MM.1S (cell line): Measurements from ENCODE around the gene PGA5.
"Not testable (repeated sequence)": the region's sequence is repeated elsewhere in the genome, so short reads cannot be mapped to it uniquely, and the experiment has no call there.

Experiments used
- DNase-seq: peaks from one replicate; pipeline ENCODE4 v3.0.0-alpha.2; 2015
- H2AFZ ChIP-seq: fragments of 300-600 bp; sonication (generic); 2 replicates; pipeline ENCODE4 v1.6.0; 2016; ENCODE audit warnings: antibody characterized with exemption, low read length
- H3F3A ChIP-seq: fragments of 300-600 bp; sonication (generic); 2 replicates; pipeline ENCODE4 v1.6.1; 2016; ENCODE audit warnings: mild to moderate bottlenecking, antibody characterized with exemption, low read length, moderate library complexity, mixed read lengths; ENCODE audit not compliant: insufficient read depth
- H3K27ac ChIP-seq: fragments of 300-600 bp; sonication (generic); 2 replicates; pipeline ENCODE4 v1.5.1; 2016; ENCODE audit warnings: mild to moderate bottlenecking, low read length
- H3K27me3 ChIP-seq: fragments of 300-600 bp; sonication (generic); replicated peaks from 2 replicates; pipeline ENCODE4 v1.6.0; 2016; ENCODE audit warnings: low read length; ENCODE audit not compliant: insufficient read depth
- H3K36me3 ChIP-seq: fragments of 300-600 bp; sonication (generic); replicated peaks from 2 replicates; pipeline ENCODE4 v1.6.1; 2016; ENCODE audit warnings: mild to moderate bottlenecking, low read length, mixed read lengths; ENCODE audit not compliant: insufficient read depth
- H3K4me1 ChIP-seq: fragments of 300-600 bp; sonication (generic); 2 replicates; pipeline ENCODE4 v1.6.1; 2016; ENCODE audit warnings: low read length, mixed read lengths
- H3K4me2 ChIP-seq: fragments of 300-600 bp; sonication (generic); 2 replicates; pipeline ENCODE4 v1.6.0; 2016; ENCODE audit warnings: low read depth, low read length
- H3K4me3 ChIP-seq: fragments of 300-600 bp; sonication (generic); 2 replicates; pipeline ENCODE4 v1.5.1; 2016; ENCODE audit warnings: low read length, mixed read lengths
- H3K79me2 ChIP-seq: fragments of 300-600 bp; sonication (generic); 2 replicates; pipeline ENCODE4 v1.6.1; 2016; ENCODE audit warnings: mixed run types, low read length, mixed read lengths
- H3K9ac ChIP-seq: fragments of 300-600 bp; sonication (generic); 2 replicates; pipeline ENCODE4 v1.6.1; 2016; ENCODE audit warnings: low read length, mixed read lengths
- H3K9me2 ChIP-seq: fragments of 300-600 bp; sonication (generic); replicated peaks from 2 replicates; pipeline ENCODE4 v1.6.1; 2016; ENCODE audit warnings: mild to moderate bottlenecking, low read length, mixed read lengths; ENCODE audit not compliant: insufficient read depth
- H3K9me3 ChIP-seq: fragments of 300-600 bp; sonication (generic); replicated peaks from 2 replicates; pipeline ENCODE4 v1.6.1; 2016; ENCODE audit warnings: mild to moderate bottlenecking, low read length, mixed read lengths; ENCODE audit not compliant: insufficient read depth
- H4K20me1 ChIP-seq: fragments of 300-600 bp; sonication (generic); 2 replicates; pipeline ENCODE4 v1.6.1; 2016; ENCODE audit warnings: mild to moderate bottlenecking, low read length, moderate library complexity, mixed read lengths; ENCODE audit not compliant: insufficient read depth

PGA5 gene

GRCh38 chr11:61240288-61240687 is 687 bp upstream of the PGA5 start:
- not testable (repeated sequence) for DNase-seq, H3K79me2 ChIP-seq, H3K4me2 ChIP-seq, H3K4me1 ChIP-seq, H4K20me1 ChIP-seq, H3F3A ChIP-seq, H3K9ac ChIP-seq, H3K9me3 ChIP-seq, H3K36me3 ChIP-seq, H3K4me3 ChIP-seq, H3K9me2 ChIP-seq, H3K27ac ChIP-seq, H3K27me3 ChIP-seq, H2AFZ ChIP-seq

DNA sequence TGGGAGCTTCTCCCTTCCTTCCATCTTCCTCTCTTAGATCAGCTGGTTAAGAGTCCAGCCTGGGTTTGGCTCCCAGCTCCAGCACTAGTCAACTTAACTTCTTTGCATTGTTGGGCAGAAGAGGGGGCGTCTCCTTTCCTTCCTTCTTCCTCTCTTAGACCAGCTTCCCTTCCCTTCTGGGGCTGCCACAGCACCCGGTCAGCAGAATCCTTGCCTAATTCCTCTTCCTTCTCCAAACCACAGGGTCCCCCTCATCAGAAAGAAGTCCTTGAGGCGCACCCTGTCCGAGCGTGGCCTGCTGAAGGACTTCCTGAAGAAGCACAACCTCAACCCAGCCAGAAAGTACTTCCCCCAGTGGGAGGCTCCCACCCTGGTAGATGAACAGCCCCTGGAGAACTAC is 551 bp downstream of the PGA5 start:
- H3K9ac ChIP-seq, H3K4me1 ChIP-seq, H3K9me2 ChIP-seq, H3K4me2 ChIP-seq, H3K4me3 ChIP-seq, H2AFZ ChIP-seq, DNase-seq, H4K20me1 ChIP-seq, H3K79me2 ChIP-seq, H3K27ac ChIP-seq, H3K27me3 ChIP-seq, H3K36me3 ChIP-seq, H3K9me3 ChIP-seq, H3F3A ChIP-seq: not testable (repeated sequence)

GRCh38 chr11:61245284-61245964 is 4.4 kb downstream of the PGA5 start:
- H3K79me2 ChIP-seq, H2AFZ ChIP-seq: not testable (repeated sequence)

GRCh38 chr11:61248071-61248470 is 7.1 kb downstream of the PGA5 start:
- not testable (repeated sequence) for H3K4me3 ChIP-seq, H3K27ac ChIP-seq, H3K4me2 ChIP-seq, H2AFZ ChIP-seq, H3K36me3 ChIP-seq, H3K27me3 ChIP-seq, H4K20me1 ChIP-seq, H3K9me3 ChIP-seq, H3K9ac ChIP-seq, H3K9me2 ChIP-seq, H3K4me1 ChIP-seq, DNase-seq, H3F3A ChIP-seq, H3K79me2 ChIP-seq

More at GRCh38 chr11:61245284-61245964, 4.4 kb downstream of the PGA5 start:
- not testable (repeated sequence) for H3K9me2 ChIP-seq, H3K36me3 ChIP-seq, H3K9me3 ChIP-seq, H4K20me1 ChIP-seq, H3F3A ChIP-seq, DNase-seq, H3K27me3 ChIP-seq, H3K9ac ChIP-seq, H3K4me2 ChIP-seq, H3K27ac ChIP-seq, H3K4me1 ChIP-seq, H3K4me3 ChIP-seq

DNA sequence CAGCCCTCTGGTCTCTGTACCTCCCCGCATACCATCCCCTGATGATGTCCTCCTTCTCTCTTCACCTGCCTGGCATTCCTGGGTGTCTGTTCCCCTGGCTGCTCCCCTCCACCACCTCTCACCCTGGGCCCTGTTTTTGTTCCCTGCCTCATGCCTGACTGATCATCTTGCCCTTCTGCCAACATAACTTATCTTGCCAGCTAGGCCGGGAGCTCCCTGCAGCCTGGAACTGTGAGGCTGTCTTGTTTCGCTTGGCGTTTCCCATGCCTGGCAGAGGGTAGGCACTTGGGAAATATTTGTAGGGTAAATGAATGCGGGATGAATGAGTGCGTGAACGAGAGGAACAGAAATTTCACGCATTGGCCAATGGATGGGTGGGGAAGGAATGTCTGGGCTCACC is 8.2 kb downstream of the PGA5 start:
- not testable (repeated sequence) for H3K27me3 ChIP-seq, H3K9me3 ChIP-seq, H3K9me2 ChIP-seq, H3K4me2 ChIP-seq, H3K79me2 ChIP-seq, H2AFZ ChIP-seq, H3K4me1 ChIP-seq, H3F3A ChIP-seq, H3K27ac ChIP-seq, H4K20me1 ChIP-seq, DNase-seq, H3K9ac ChIP-seq, H3K4me3 ChIP-seq, H3K36me3 ChIP-seq

GRCh38 chr11:61250796-61251765 is 10.1 kb downstream of the PGA5 start:
- not testable (repeated sequence) for DNase-seq, H3K4me2 ChIP-seq, H3K9me3 ChIP-seq, H3K4me3 ChIP-seq, H3K27me3 ChIP-seq, H2AFZ ChIP-seq, H3K27ac ChIP-seq, H4K20me1 ChIP-seq, H3K9me2 ChIP-seq, H3K79me2 ChIP-seq, H3F3A ChIP-seq, H3K9ac ChIP-seq, H3K4me1 ChIP-seq, H3K36me3 ChIP-seq

GRCh38 chr11:61252332-61252731 is 11.4 kb downstream of the PGA5 start:
- not testable (repeated sequence) for H3K9me3 ChIP-seq, H2AFZ ChIP-seq, H3K36me3 ChIP-seq, H3K4me2 ChIP-seq, H3K27ac ChIP-seq, H3K4me3 ChIP-seq, H3K27me3 ChIP-seq, H3K9ac ChIP-seq, H3K4me1 ChIP-seq, DNase-seq, H3K79me2 ChIP-seq, H3K9me2 ChIP-seq, H4K20me1 ChIP-seq, H3F3A ChIP-seq
